VCaP (cell line): ENCODE results near the gene EPHB2.

ENCODE experiments used
- H3K27ac ChIP-seq: fragments of 450-650 bp; 2 replicates; pipeline ENCODE4 v1.5.1; 2017
- CTCF ChIP-seq: fragments of 450-650 bp; conservative IDR thresholded peaks from 2 replicates; pipeline ENCODE4 v1.5.1; 2017; ENCODE audit warnings: mild to moderate bottlenecking, moderate library complexity

The EPHB2 gene

GRCh38 chr1:22967833-22968232 lies 257.2 kb downstream of the EPHB2 start:
- no peak for TF ChIP-seq CTCF
- H3K27ac ChIP-seq: no peak overlapping the region

- H3K27ac ChIP-seq: peak overlapping the region; percentile 60
- TF ChIP-seq CTCF: no peak
Measured at GRCh38 chr1:22969304-22969709, 258.7 kb downstream of the EPHB2 start.

- H3K27ac ChIP-seq: peak overlapping the region; percentile 60; the same call in 1 of the 2 replicates
- no peak for TF ChIP-seq CTCF
Measured at GRCh38 chr1:22970096-22970495, 259.5 kb downstream of the EPHB2 start.
